GM18867 (cell line): ENCODE results near the gene ROBO1.

ENCODE experiments used
- ATAC-seq: cut with Tn5 transposase; IDR thresholded peaks from one replicate; pipeline ENCODE4 v1.9.1; 2021; ENCODE audit warnings: mild to moderate bottlenecking, moderate library complexity; ENCODE audit not compliant: unreplicated experiment

ROBO1 gene

DNA sequence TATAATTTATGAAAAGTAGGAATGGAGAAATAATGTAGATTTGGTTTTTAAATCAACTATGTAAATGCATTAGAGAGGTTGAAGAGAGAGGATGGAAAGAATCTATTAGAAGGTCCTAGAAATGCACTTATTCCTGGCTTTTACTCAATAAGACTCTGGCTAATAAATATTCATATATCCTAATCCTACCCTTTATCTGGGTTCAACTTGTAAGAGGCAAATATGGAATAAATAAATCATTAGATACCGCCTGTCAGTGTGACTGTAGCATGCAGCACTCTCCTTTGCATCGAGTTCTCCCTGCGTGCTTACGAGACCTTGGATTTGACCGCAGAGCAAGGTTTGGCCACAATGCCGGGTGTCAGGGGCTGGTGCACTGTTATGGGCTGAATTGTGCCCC, 1156.5 kb downstream of the ROBO1 start:
- ATAC-seq = no peak

DNA sequence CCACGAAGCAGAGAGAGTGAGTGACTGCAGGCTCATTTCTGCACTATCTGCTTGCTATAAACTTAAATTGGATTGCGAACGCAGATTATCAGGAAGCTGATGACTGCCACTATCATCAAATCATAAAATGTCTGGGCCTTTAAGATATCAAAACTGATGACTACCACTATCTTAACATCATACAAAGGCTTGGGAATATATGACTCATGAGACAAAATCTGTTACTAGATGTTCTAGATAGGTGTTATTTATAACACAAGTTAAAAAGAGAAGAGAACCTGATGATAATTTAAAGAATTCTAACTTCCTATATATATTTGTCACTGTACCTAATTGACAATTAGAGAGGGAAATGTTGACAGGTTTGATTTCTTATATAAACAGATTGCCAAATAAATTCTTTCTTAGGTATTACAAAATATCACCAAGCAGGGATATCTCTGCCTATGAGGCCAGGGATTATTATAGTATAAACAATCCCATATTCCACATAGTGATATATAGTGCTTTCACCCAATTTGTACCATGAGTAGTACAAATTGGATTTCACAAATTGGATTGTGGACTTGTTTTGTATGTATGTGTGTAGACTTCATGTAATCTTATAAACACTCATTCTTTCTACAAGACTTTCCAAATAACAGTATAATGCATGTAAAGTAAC, 1157.2 kb downstream of the ROBO1 start:
- ATAC-seq = no peak

DNA sequence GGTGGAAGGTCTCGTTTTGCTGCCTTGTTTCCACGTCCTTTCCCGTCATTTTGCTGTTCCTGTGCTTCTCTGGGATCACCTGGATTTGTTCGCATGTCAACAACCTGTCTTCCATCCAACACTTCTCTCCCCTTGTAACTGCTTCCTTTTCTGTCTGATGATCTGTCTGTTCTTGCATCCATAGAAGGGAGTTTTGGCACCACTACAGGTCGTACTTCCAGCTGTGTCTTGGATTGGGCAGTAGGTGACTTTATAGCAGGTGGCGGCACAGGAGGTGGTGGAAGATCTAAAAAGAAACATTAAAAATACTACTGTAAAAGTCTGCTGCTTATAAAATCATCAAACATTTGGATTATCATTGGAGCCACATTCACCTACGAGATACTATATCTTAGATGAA, 1161.0 kb downstream of the ROBO1 start:
- no peak for ATAC-seq

DNA sequence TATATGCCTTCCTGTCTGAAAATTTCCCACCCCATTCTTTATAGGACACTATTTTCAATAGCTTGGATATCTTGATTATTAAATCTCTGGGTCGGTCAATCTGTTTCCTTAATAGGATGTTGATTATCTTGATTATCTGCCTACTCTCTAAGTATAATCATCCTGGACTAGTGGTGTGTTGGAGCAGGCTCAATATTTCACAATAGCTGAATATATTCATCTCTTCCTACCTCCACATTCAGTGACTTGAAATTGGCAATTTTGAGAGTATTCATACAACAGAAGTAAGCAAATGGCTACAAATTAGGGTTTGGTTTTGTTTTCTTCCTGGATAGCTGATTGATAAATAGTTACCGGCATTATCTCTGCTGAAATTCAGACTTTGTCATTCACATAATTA, 1162.6 kb downstream of the ROBO1 start:
- ATAC-seq = no peak

DNA sequence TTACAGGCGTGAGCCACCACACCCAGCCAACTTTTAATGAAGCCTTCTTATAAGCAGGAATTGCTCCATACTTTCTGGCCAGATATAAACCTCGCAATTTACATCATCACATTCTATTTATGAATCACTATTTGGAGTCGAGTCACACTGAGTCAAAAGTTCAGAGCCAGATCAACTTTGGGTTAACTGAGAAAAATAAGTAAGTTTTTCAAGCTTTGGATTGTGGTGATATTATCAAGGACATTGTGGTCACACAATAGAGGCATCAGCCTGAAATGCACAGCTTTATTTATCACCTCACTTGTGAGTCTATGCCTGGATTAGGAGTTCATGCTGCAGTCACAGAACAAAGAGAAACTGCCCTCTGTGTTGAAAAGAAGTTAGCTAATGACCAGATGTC, 1163.5 kb downstream of the ROBO1 start:
- ATAC-seq = no peak

DNA sequence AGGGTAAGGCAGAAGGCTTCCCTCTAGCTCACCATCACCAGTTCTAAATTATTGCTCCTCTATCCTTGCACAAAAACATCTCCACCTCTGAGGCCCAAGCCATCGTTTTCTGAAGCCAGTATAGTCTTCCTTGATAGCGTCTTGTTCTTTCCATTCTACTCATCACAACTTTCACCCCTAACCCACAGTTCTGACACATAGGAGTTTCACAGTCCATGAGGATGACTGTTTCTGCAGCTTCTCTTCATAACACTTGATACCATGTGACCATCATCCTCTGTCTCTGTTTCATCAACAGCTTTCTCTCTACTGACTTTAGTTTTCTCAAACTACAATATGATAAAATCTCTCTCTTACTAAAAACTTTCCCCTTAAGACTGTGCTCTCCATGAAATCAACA, 1166.5 kb downstream of the ROBO1 start:
- no peak for ATAC-seq

DNA sequence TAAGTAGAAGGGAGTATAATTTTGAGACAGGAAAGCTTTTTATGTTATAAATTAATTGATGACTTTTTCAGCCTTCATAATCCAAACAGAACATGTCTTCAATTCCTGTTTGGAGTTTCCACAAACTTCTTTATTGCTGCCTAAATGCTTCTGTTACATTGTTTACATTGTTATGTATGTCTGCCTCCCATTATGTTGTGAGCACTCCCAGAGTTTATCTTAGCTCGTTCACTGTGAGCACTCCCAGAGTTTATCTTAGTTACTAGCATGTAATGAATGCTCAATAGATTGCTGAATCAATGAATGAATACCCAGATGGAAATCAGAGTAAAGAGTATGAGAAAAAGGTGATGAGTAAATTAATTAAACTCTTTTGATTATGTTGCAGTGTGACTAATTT, 1178.0 kb downstream of the ROBO1 start:
- ATAC-seq = no peak

DNA sequence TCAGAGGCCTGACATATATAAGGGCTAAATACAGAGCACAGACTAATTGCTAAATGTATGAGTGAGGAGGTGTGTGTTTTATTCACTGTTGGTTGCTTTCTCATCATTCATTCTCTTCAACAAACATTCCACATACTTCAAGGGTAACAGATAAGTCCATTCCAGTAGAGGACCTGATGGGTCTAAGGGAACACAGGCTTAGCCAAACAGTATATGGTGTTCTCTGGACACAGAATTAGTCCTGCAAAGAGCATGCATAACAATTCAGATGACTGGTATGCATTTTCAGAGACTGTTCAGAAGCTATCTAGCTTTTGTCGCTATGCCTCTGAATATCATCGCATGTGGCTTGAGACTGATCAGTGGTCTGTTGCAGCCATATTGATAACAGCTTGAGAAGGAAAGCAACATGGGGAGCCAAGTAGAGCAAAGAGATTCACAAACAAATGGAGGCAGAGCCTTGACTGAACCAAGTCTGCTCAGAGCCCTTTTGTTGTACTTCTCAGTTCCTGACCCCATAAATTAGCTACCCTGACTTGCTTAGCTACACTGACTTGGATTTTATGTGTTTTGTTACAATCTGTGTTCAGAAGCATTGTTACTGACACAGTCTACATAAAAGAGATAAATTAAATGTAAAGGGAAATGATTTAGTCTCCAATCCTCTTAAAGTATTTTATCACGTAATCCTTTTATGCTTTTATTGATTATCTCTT, 1178.7 kb downstream of the ROBO1 start:
- no peak for ATAC-seq

DNA sequence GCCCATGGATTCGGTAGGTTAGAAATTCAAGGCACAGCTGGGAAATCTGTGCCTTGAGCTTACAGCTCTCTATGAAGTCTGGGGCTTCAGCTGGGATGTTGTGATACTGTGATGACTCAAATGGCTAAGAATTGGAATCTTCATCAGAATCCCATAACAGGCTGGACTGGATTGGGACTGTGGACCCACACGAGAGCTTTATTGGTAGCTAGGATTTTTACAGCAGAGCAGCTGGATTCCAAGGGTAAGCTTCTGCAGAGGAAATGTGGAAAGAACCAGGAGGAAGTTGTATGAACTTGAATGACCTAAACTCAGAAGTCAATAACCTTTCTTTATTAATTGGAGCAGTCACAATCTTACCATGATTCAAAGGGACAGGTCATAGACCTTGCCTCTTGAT, 1187.1 kb downstream of the ROBO1 start:
- no peak for ATAC-seq

DNA sequence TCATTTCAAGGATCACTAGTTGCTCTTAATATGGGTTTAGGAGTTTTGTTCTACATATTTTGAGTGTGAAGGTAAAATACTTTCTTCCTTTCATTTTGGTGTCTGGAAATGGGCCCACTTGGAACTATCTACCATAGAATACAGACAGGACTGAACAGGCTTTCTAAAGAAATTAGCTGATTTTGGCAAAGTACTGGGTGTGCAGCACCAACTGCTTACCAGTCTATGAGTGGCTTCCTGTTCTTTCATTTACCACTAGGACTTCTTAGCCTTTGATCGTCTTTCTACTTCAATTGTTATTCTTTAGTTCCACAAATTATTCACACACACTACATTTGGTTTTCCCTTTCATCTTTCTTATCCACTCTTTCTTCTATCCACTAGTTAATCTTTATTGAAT, 1196.3 kb downstream of the ROBO1 start:
- ATAC-seq = no peak

DNA sequence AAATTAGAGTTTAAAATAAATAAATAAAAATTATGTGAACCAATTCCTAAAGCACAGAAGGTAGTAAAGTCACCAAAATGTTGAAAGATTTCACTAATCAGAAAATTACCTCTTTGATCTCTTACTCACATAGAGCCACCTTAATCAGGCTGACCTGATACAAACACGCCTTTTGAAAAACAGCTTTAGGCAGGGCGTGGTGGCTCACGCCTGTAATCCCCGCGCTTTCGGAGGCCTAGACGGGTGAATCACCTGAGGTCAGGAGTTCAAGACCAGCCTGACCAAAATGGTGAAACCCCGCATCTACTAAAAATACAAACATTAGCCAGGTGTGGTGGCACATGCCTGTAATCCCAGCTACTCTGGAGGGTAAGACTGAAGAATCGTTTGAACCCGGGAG, 1197.3 kb downstream of the ROBO1 start:
- ATAC-seq = no peak

DNA sequence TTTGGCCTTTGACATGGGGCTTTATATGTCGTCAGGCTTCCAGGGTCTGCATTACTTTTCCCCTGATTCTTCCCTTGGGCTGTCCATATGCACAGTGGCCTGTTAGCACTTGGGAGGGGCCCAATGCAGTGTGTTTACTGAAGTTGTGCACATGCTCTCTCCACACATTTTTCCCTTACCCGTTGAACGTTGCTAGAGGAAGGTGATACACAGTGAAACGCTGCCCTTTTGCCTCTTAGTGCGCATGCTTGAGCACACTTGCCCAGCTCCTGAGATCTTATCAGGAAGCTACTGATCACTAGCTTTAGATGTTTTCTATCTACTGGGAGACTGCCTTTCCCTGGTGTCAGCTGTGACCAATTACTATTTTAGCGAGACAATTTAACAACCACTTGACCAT, 1198.0 kb downstream of the ROBO1 start:
- ATAC-seq = no peak

DNA sequence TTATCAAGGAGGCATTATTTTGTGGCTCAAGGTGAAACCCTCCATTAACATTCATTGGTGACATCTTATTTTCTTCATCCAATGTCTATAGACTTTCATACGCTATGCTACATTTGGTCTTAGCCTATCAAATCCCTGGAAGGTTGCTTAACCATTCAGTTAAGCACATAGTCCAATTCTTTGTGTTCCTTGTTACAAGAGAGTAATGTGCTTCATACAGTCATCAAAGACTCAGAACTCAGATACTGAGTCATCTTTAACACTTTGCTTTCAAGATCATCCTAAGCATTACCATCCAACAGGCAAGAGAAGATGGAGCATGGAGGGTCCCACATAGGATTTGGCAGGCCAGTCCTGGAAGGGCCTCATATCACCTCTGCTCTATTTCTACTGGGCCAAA, 1202.1 kb downstream of the ROBO1 start:
- no peak for ATAC-seq

DNA sequence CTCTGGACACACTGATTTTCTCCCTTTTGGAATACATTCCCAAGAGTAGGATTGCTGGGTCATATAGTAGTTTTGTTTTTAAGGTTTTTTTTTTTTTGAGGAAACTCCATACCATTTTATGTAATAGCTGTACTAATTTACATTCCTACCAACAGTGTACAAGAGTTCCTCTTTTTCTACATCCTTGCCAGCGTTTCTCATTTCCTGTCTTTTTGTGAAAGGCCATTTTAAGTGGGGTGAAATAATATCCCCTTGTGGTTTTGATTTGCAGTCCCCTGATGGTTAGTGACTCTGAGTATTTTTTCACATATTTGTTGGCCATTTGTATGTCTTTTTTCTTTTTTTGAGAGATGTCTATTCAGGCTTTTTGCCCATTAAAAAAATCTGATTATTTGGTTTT, 1205.5 kb downstream of the ROBO1 start:
- no peak for ATAC-seq
